B cell (primary cell): Measurements from ENCODE around the gene SKAP1. TPM values are rescaled to one million over a fixed set of nuclear protein-coding genes. Genes with fewer than 3 reads are reported as not detected.
"Not testable (repeated sequence)": the region's sequence is repeated elsewhere in the genome, so short reads cannot be mapped to it uniquely, and the experiment has no call there.

ENCODE experiments used
- ATAC-seq: fragments of 200-7000 bp; cut with Tn5 transposase; one replicate; pipeline ENCODE4 v1.10.0; 2021; ENCODE audit warnings: low read depth, mild to moderate bottlenecking, moderate number of reproducible peaks, moderate library complexity
- CTCF ChIA-PET: fragments of 350-600 bp; sonication (Branson Sonifier 250); formaldehyde crosslinking; loops from one replicate; lab custom pipeline; 2021; ENCODE audit warnings: antibody characterized with exemption, inconsistent platforms; lab: Charles Lee
- POLR2A ChIA-PET: fragments of 350-600 bp; sonication (Branson Sonifier 250); formaldehyde crosslinking; loops from one replicate; lab custom pipeline; 2021; ENCODE audit warnings: antibody characterized with exemption; lab: Charles Lee
- DNase-seq: peaks from one replicate; pipeline ENCODE4 v3.0.0; 2013
- H2AFZ ChIP-seq: 2 replicates; pipeline ENCODE4 v1.6.1; 2012; ENCODE audit warnings: mild to moderate bottlenecking, low read depth, low read length; ENCODE audit not compliant: insufficient read depth, poor library complexity, severe bottlenecking
- H3K27ac ChIP-seq, 2 donors: 1 replicate in 1 of 2; 2 replicates in 1 of 2; pipeline ENCODE4 v1.5.1; 2012 to 2013; ENCODE audit warnings: low read length in 2 of 2, mild to moderate bottlenecking in 2 of 2, moderate library complexity in 1 of 2
- H3K27me3 ChIP-seq, 4 experiments: fragments of 200-600 bp in 1 of 4; sonication (generic) in 1 of 4; replicated peaks in 1 of 4; 1 replicate in 2 of 4; 2 replicates in 2 of 4; pipeline versions ENCODE4 v1.6.1 to v1.7.0; 2013 to 2016; ENCODE audit warnings: low read length in 3 of 4, mild to moderate bottlenecking in 2 of 4, mixed read lengths in 1 of 4, moderate library complexity in 1 of 4; ENCODE audit not compliant: insufficient read depth in 4 of 4, control insufficient read depth in 3 of 4; ENCODE audit errors: control extremely low read depth in 1 of 4
- H3K36me3 ChIP-seq, 2 experiments: replicated peaks in 1 of 2; 1 replicate in 1 of 2; 2 replicates in 1 of 2; pipeline versions ENCODE4 v1.6.1 to v1.7.1; 2013; ENCODE audit warnings: low read length in 1 of 2; ENCODE audit not compliant: insufficient read depth in 2 of 2, control insufficient read depth in 1 of 2; ENCODE audit errors: control extremely low read depth in 1 of 2, extremely low read depth in 1 of 2
- H3K4me1 ChIP-seq, 2 donors: fragments of 200-600 bp in 1 of 2; sonication (generic) in 1 of 2; 1 replicate in 1 of 2; 2 replicates in 1 of 2; pipeline versions ENCODE4 v1.5.1 to v1.6.1; 2013 to 2017; ENCODE audit warnings: low read length in 2 of 2; ENCODE audit not compliant: control insufficient read depth in 2 of 2, insufficient read depth in 2 of 2
- H3K4me2 ChIP-seq: replicated peaks from 2 replicates; pipeline ENCODE3; 2012; ENCODE audit warnings: mild to moderate bottlenecking, low read depth, low read length; ENCODE audit not compliant: poor library complexity, severe bottlenecking
- H3K4me3 ChIP-seq, 5 experiments: fragments of 200-600 bp in 1 of 5; sonication (generic) in 1 of 5; 1 replicate in 3 of 5; 2 replicates in 2 of 5; pipeline versions ENCODE4 v1.5.1 to v1.7.0; 2011 to 2016; ENCODE audit warnings: low read length in 4 of 5, mild to moderate bottlenecking in 4 of 5, low read depth in 2 of 5, control low read depth in 1 of 5, moderate library complexity in 1 of 5; ENCODE audit not compliant: insufficient read depth in 1 of 5; ENCODE audit errors: control extremely low read depth in 1 of 5, extremely low read depth in 1 of 5
- H3K79me2 ChIP-seq: fragments of 200-600 bp; sonication (generic); one replicate; pipeline ENCODE4 v1.6.0; 2016; ENCODE audit warnings: low read length; ENCODE audit not compliant: control insufficient read depth, insufficient read depth
- H3K9ac ChIP-seq: fragments of 200-600 bp; sonication (generic); 2 replicates; pipeline ENCODE4 v1.6.1; 2017; ENCODE audit warnings: mild to moderate bottlenecking, low read length, moderate library complexity
- H3K9me3 ChIP-seq, 3 donors: one replicate each; pipeline versions ENCODE4 v1.6.1 to v1.7.1; 2013; ENCODE audit warnings: low read length in 2 of 3; ENCODE audit not compliant: control insufficient read depth in 2 of 3, insufficient read depth in 1 of 3; ENCODE audit errors: control extremely low read depth in 1 of 3
- H4K20me1 ChIP-seq: 2 replicates; pipeline ENCODE4 v1.6.0; 2012; ENCODE audit warnings: mild to moderate bottlenecking, low read length; ENCODE audit not compliant: insufficient read depth, control insufficient read depth, poor library complexity, severe bottlenecking
- H3K27ac Mint-ChIP-seq: one replicate; pipeline ENCODE4 v1.8.0; 2021; ENCODE audit warnings: mixed read lengths
- H3K27me3 Mint-ChIP-seq: one replicate; pipeline ENCODE4 v1.8.0; 2021; ENCODE audit warnings: mixed read lengths
- H3K4me1 Mint-ChIP-seq: one replicate; pipeline ENCODE4 v1.8.0; 2021; ENCODE audit warnings: mixed read lengths
- H3K4me3 Mint-ChIP-seq: one replicate; pipeline ENCODE4 v1.8.0; 2021; ENCODE audit warnings: mixed read lengths
- H3K9me3 Mint-ChIP-seq: one replicate; pipeline ENCODE4 v1.8.0; 2022; ENCODE audit warnings: mixed read lengths; ENCODE audit not compliant: insufficient read depth
- EZH2 ChIP-seq: IDR thresholded peaks from 2 replicates; pipeline ENCODE4 v1.6.1; 2012; ENCODE audit warnings: borderline replicate concordance, low read depth, mild to moderate bottlenecking, moderate library complexity, low read length; ENCODE audit not compliant: insufficient read depth, poor library complexity, severe bottlenecking
- WGBS: methylation state at CpG from one replicate; pipeline ENCODE4 v1.1.5; 2013; ENCODE audit warnings: missing lambda C conversion rate; ENCODE audit not compliant: insufficient coverage; 5-methylcytosine and 5-hydroxymethylcytosine counted together
- intact Hi-C: fragments of 100-400 bp; cut with micrococcal nuclease; formaldehyde crosslinking; loops from one replicate; pipeline ENCODE4 v1.10.0; 2022
- polyA plus RNA-seq: library from polyadenylated mRNA; depleted of rRNA; stranded (reverse); fragments of >200 nt; gene quantifications from 2 replicates; pipeline ENCODE4 v1.2.3, GENCODE V29; 2012
- total RNA-seq, 2 donors: library from RNA; stranded (reverse); fragments of 120-200 nt in 1 of 2; gene quantifications; 1 replicate in 1 of 2; 2 replicates in 1 of 2; pipeline versions ENCODE4 v1.2.3 to v1.2.4, GENCODE V29; 2013 to 2022
- TF ChIP-seq, protein P1 (sequence below): fragments of 200-600 bp; IDR thresholded peaks from one replicate; pipeline ENCODE4 v1.8.0; 2022; ENCODE audit warnings: antibody characterized with exemption, mild to moderate bottlenecking

The SKAP1 gene
- total and polyA plus RNA-seq, 2 donors (not counting 1 experiment from before 2014, with no cell fraction given), result 33.1 to 37.3 TPM

DNA sequence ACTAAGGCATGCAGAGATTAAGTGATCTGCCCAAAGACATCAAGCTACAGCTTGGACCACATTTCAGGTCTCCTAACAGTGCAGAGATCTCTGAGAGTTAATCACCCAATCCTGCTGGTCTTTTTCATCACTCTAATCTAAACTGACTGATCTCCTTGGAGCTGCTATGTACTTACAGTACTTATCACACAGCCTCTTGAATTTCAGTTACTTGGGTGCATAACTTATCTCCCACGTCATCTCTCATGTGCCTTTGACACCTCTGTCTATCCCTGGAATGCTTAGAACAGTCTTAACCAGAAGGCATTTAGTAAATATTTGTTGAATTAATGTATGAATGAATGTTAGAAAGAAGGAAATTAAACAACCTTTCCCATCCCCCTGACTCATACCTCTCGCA, 183.4 kb downstream of the SKAP1 start:
- no peak overlapping the region for H2AFZ ChIP-seq
- Mint-ChIP-seq H3K9me3 (no peaks in the 10 kb centered on the region), H3K27ac (no peak overlapping the region), H3K4me3 (no peak overlapping the region), H3K27me3 (no peaks in the 10 kb centered on the region), H3K4me1 (peaks cover 14% of the 10 kb centered on the region)
- H3K4me1 ChIP-seq, result peaks cover 6 to 9% of the 10 kb centered on the region in 2 donors
- H4K20me1 ChIP-seq, result no peaks in the 10 kb centered on the region
- no peak overlapping the region for H3K4me2 ChIP-seq
- H3K79me2 ChIP-seq, result no peaks in the 10 kb centered on the region
- no peaks in the 10 kb centered on the region for H3K36me3 ChIP-seq
- H3K9ac ChIP-seq, result no peak overlapping the region
- no peaks in the 10 kb centered on the region for H3K27me3 ChIP-seq
- H3K9me3 ChIP-seq, result no peaks in the 10 kb centered on the region
- ChIA-PET CTCF (interaction anchor here (1.0 kb wide), 1 partner anchor 12 kb away, joined by 4 read pairs; no protein-coding TSS in a partner anchor), POLR2A (no interaction called here)
- intact Hi-C loops, result no loop called here
- H3K4me3 ChIP-seq, result no peak overlapping the region
- TF ChIP-seq EZH2, result no peak
- TF ChIP-seq, protein P1, sequence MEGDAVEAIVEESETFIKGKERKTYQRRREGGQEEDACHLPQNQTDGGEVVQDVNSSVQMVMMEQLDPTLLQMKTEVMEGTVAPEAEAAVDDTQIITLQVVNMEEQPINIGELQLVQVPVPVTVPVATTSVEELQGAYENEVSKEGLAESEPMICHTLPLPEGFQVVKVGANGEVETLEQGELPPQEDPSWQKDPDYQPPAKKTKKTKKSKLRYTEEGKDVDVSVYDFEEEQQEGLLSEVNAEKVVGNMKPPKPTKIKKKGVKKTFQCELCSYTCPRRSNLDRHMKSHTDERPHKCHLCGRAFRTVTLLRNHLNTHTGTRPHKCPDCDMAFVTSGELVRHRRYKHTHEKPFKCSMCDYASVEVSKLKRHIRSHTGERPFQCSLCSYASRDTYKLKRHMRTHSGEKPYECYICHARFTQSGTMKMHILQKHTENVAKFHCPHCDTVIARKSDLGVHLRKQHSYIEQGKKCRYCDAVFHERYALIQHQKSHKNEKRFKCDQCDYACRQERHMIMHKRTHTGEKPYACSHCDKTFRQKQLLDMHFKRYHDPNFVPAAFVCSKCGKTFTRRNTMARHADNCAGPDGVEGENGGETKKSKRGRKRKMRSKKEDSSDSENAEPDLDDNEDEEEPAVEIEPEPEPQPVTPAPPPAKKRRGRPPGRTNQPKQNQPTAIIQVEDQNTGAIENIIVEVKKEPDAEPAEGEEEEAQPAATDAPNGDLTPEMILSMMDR, result no peak
- ATAC-seq, result no peak
- DNase-seq, result no peak
- WGBS, result 100% methylated on average over 1 of the region's 2 CpGs
- no peak overlapping the region for H3K27ac ChIP-seq

DNA sequence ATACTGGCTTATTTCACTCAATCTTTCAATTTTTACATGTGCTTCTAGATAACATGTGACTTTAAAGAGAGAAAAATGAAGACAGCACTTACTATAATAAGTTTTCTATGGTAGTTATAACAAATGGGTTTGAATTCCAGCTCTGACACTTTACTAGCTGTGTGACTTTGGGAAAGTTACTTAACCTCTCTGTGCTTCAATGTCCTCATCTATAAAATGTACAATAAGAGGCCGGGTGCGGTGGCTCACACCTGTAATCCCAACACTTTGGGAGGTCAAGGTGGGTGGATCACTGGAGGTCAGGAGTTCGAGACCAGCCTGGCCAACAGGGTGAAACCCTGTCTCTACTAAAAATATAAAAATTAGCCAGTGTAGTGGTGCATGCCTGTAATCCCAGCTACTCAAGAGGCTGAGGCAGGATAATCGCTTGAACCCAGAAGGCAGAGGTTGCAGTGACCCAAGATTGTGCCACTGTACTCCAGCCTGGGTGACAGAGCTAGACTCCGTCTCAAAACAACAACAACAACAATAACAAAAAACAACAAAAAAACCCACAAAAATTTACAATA, 184.5 kb downstream of the SKAP1 start:
- H3K4me1 ChIP-seq, result peaks cover 13 to 16% of the 10 kb centered on the region in 2 donors
- intact Hi-C loops, H3K4me2 ChIP-seq, H3K27ac Mint-ChIP-seq, H3K27ac ChIP-seq, H2AFZ ChIP-seq, POLR2A ChIA-PET, H3K4me3 Mint-ChIP-seq, H3K27me3 ChIP-seq, ATAC-seq, H3K27me3 Mint-ChIP-seq, H3K9me3 ChIP-seq, H4K20me1 ChIP-seq, H3K36me3 ChIP-seq, H3K9ac ChIP-seq, H3K79me2 ChIP-seq, DNase-seq, H3K9me3 Mint-ChIP-seq, H3K4me3 ChIP-seq: not testable (repeated sequence)
- CTCF ChIA-PET, result interaction anchor here (1.0 kb wide), 1 partner anchor 13 kb away, joined by 4 read pairs; no protein-coding TSS in a partner anchor
- WGBS, result 83% methylated on average over 1 of the region's 5 CpGs
- peaks cover 22% of the 10 kb centered on the region for H3K4me1 Mint-ChIP-seq
